Measurements from ENCODE around the gene TBCD. TPM values are rescaled to one million over a fixed set of nuclear protein-coding genes. Genes with fewer than 3 reads are reported as not detected.
A peak's percentile ranks its signal among the peaks of the same experiment; 100 is the strongest.

Gene TBCD
- total and polyA plus RNA-seq, 9 of the 15 experiments (the other 6 are each of a cell fraction or from before 2014, with no cell fraction given) = 8.9 to 98.5 (median 28.0) TPM

DNA sequence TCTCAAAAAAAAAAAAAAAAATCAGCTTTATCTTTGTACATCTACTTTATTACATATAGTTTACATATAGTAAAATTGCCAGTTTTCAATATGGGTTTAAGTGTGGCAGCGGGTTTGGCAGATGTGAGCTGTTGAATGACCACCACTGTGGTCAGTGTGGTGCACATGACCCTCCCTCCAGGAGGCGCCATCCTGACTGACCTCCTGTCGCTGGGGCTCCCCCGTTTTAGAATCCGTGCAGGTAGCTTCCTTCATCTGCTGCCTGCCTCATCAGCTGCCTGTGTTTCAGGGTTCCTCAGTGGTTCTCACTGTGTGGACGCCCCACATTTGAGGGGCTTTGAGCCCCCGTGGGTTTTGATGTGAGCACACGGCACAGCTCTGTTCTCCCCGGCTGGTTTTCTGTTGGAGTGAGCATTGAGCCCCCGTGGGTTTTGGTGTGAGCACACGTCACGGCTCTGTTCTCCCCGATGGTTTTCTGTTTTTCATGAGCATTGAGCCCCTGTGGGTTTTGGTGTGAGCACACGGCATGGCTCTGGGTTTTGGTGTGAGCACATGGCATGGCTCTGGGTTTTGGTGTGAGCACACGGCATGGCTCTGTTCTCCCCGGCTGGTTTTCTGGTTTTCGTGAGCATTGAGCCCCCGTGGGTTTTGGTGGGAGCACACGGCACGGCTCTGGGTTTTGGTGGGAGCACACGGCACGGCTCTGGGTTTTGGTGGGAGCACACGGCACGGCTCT is 145.8 kb downstream of the TBCD start:
- H3K4me3 ChIP-seq = no peak overlapping the region
- ATAC-seq (no peak), FAIRE-seq (no peak), DNase-seq (ENCODE audit: extremely low read depth in 1 of 4, low spot score in 3 of 4) (no peak)
- BruUV-seq (replicated peaks) = no TSS peak
- ChIA-PET POLR2A (interaction anchor here (1.4 kb wide), 1 partner anchor 12 kb away, joined by 5 read pairs; no protein-coding TSS in a partner anchor), CTCF (ENCODE audit: low intra/inter-chr PET ratio) (no interaction called here)
- H3K9me1 ChIP-seq (ENCODE audit: control insufficient read depth, insufficient read depth, low read length) = no peaks in the 10 kb centered on the region
- no peaks in the 10 kb centered on the region for H3K27me3 ChIP-seq (ENCODE audit: control insufficient read depth in 2 of 2, insufficient read depth in 2 of 2, low read length in 2 of 2)
- TF ChIP-seq, protein P1, sequence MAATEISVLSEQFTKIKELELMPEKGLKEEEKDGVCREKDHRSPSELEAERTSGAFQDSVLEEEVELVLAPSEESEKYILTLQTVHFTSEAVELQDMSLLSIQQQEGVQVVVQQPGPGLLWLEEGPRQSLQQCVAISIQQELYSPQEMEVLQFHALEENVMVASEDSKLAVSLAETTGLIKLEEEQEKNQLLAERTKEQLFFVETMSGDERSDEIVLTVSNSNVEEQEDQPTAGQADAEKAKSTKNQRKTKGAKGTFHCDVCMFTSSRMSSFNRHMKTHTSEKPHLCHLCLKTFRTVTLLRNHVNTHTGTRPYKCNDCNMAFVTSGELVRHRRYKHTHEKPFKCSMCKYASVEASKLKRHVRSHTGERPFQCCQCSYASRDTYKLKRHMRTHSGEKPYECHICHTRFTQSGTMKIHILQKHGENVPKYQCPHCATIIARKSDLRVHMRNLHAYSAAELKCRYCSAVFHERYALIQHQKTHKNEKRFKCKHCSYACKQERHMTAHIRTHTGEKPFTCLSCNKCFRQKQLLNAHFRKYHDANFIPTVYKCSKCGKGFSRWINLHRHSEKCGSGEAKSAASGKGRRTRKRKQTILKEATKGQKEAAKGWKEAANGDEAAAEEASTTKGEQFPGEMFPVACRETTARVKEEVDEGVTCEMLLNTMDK (IDR thresholded peaks at IDR 0.05; ENCODE audit: borderline replicate concordance, insufficient read depth, low read depth, low read length, poor library complexity, severe bottlenecking) = peak; percentile 46
- TF ChIP-seq POLR2G (IDR thresholded peaks at IDR 0.05; ENCODE audit: low read depth, low read length) = 0 out of 2 replicates have a peak, but pooled peaks have one; percentile 14
- TF ChIP-seq, protein P2, sequence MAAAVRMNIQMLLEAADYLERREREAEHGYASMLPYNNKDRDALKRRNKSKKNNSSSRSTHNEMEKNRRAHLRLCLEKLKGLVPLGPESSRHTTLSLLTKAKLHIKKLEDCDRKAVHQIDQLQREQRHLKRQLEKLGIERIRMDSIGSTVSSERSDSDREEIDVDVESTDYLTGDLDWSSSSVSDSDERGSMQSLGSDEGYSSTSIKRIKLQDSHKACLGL (CRISPR knock-in tag; IDR thresholded peaks at IDR 0.05; ENCODE audit: borderline replicate concordance, poor library complexity, severe bottlenecking) = no peak
- intact Hi-C loops (cut with micrococcal nuclease) (no loop called here), in situ Hi-C loops (cut with MboI) (no loop called here)
- peaks cover 0 to 20% of the 10 kb centered on the region in 2 experiments; a peak in 2 of 5 replicates for H3K4me1 ChIP-seq (replicated peaks in 1 of 2; ENCODE audit: control insufficient read depth in 2 of 2, insufficient read depth in 2 of 2, low read length in 2 of 2)
- H3K9ac ChIP-seq (ENCODE audit: insufficient read depth in 1 of 2, low read depth in 2 of 2, low read length in 2 of 2) = no peak overlapping the region
- no peak overlapping the region for H3K27ac ChIP-seq (ENCODE audit: extremely low read depth, low read depth, low read length)
- H3K9me3 ChIP-seq (replicated peaks; ENCODE audit: control insufficient read depth, insufficient read depth, low read depth, low read length) = 0 out of 2 replicates have a peak, but pooled peaks cover 1% of the 10 kb centered on the region
- peaks cover 10% of the 10 kb centered on the region; the same call in 1 of the 3 replicates for H3K79me2 ChIP-seq (ENCODE audit: control insufficient read depth, insufficient read depth, low read length)
- H3K4me2 ChIP-seq (ENCODE audit: insufficient read depth, low read length) = no peak overlapping the region
- H2AFZ ChIP-seq (ENCODE audit: low read depth, low read length) = no peak overlapping the region
- 89% methylated on average over 12 of the region's 24 CpGs for WGBS (ENCODE audit: insufficient coverage, low coverage, missing lambda C conversion rate)
- peaks cover 57% of the 10 kb centered on the region for H3K36me3 ChIP-seq (ENCODE audit: control insufficient read depth, insufficient read depth, low read length)
- no peaks in the 10 kb centered on the region for H4K20me1 ChIP-seq (replicated peaks; ENCODE audit: control insufficient read depth, insufficient read depth, low read length)
